ENCODE results near the gene SLC19A1.

SLC19A1 gene

DNA sequence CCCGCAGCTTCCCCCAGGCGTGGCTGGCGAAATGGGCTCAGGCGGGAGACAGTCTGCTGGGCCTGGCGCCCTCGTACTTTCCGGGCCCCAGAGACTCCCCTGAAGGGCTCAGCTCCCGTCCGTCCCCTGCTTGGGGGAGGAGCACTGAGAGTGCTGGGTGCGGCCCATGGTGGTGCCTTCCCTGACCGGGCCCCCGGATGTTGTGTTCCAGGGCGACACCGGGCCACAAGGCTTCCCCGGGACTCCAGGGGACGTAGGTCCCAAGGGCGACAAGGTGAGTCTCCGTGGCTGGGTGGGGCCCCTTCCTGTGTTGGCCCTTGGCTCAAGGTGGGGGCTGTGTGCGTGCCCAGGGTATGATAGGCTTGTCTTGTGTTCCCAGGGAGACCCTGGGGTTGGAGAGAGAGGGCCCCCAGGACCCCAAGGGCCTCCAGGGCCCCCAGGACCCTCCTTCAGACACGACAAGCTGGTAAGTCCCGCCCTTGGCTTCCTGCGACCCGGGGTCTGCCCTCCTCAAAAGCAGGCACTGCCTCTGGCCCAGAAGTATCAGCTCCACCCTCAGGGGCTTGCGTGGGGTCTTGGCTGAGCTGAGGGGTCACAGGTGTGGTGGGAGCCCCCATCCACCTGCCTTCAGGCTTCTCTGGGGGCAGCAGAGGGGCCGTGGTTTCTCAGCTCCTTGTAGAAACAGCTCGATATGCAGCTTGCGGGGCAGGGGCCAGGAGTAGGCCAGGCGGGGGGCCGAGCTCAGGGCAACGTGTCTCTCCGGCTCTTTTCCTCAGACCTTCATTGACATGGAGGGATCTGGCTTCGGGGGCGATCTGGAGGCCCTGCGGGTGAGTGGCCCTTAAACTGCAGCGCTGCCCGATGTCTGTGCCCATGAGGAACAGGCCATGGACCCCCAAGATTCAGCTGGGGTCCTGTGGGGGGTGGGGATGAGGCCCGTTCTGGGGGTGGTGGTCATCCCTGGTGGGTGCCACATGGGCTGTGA lies 62.3 kb downstream of the SLC19A1 start:
- TF ChIP-seq EGR1 (IDR thresholded peaks at IDR 0.05), result no peak

DNA sequence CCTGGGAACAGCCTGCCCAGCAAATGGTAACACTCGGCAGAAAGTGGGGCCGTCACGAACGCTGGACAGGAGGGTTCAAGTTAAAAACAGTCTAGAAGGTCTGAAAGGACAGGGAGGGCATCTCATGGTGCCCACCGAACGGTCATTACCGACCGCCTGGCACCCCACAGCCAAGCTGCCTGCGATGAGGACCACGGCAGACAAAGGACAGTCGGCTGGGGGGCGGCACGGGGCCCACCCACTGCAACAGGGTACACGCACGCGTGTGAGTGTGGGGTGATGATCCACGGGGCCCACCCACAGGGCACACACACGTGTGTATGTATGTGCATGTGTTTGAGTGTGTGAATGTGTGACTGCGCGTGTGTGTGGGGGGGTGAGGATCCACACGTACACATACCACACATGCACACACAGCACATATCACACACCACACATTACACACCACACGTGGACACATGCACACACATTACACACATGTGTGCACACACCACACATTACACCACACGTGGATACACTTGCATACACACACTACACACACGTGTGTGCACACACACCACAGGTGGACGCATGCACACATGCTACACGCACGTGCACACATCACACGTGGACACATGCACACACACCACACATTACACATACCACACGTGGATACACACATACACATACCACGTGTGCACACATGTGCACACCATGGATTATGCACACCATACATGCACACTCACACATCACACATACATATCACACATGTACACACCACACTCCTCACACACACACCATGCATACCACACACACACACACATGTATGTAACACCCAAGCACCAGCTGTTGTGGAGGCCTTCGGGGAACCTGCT lies 63.2 kb downstream of the SLC19A1 start:
- no peak for TF ChIP-seq ZBTB7A (IDR thresholded peaks at IDR 0.05; ENCODE audit: low read depth)
- TF ChIP-seq, protein P1, sequence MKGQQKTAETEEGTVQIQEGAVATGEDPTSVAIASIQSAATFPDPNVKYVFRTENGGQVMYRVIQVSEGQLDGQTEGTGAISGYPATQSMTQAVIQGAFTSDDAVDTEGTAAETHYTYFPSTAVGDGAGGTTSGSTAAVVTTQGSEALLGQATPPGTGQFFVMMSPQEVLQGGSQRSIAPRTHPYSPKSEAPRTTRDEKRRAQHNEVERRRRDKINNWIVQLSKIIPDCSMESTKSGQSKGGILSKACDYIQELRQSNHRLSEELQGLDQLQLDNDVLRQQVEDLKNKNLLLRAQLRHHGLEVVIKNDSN (IDR thresholded peaks at IDR 0.05), result no peak
- TF ChIP-seq TCF12 (IDR thresholded peaks at IDR 0.05; ENCODE audit: low read depth), result no peak
- TF ChIP-seq TEAD4 (IDR thresholded peaks at IDR 0.05), result no peak
- TF ChIP-seq EP300 (IDR thresholded peaks at IDR 0.05; ENCODE audit: borderline replicate concordance), result no peak
- TF ChIP-seq CREB1 (IDR thresholded peaks at IDR 0.05; ENCODE audit: low read depth), result no peak
- TF ChIP-seq YY1 (IDR thresholded peaks at IDR 0.05; ENCODE audit: low read depth), result no peak
- TF ChIP-seq RAD21 (IDR thresholded peaks at IDR 0.05; ENCODE audit: low read depth), result no peak
- TF ChIP-seq, protein P2, sequence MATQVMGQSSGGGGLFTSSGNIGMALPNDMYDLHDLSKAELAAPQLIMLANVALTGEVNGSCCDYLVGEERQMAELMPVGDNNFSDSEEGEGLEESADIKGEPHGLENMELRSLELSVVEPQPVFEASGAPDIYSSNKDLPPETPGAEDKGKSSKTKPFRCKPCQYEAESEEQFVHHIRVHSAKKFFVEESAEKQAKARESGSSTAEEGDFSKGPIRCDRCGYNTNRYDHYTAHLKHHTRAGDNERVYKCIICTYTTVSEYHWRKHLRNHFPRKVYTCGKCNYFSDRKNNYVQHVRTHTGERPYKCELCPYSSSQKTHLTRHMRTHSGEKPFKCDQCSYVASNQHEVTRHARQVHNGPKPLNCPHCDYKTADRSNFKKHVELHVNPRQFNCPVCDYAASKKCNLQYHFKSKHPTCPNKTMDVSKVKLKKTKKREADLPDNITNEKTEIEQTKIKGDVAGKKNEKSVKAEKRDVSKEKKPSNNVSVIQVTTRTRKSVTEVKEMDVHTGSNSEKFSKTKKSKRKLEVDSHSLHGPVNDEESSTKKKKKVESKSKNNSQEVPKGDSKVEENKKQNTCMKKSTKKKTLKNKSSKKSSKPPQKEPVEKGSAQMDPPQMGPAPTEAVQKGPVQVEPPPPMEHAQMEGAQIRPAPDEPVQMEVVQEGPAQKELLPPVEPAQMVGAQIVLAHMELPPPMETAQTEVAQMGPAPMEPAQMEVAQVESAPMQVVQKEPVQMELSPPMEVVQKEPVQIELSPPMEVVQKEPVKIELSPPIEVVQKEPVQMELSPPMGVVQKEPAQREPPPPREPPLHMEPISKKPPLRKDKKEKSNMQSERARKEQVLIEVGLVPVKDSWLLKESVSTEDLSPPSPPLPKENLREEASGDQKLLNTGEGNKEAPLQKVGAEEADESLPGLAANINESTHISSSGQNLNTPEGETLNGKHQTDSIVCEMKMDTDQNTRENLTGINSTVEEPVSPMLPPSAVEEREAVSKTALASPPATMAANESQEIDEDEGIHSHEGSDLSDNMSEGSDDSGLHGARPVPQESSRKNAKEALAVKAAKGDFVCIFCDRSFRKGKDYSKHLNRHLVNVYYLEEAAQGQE (IDR thresholded peaks at IDR 0.05; ENCODE audit: low read depth), result no peak
- no peak for TF ChIP-seq NFIC (IDR thresholded peaks at IDR 0.05)
- no peak for TF ChIP-seq TAF1 (IDR thresholded peaks at IDR 0.05; ENCODE audit: low read depth)
- no peak for TF ChIP-seq FOXM1 (IDR thresholded peaks at IDR 0.05; ENCODE audit: borderline replicate concordance, low read depth)
- no peak for TF ChIP-seq EGR1 (IDR thresholded peaks at IDR 0.05)
- TF ChIP-seq, protein P3, sequence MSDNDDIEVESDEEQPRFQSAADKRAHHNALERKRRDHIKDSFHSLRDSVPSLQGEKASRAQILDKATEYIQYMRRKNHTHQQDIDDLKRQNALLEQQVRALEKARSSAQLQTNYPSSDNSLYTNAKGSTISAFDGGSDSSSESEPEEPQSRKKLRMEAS (IDR thresholded peaks at IDR 0.05), result no peak
- no peak for TF ChIP-seq CEBPB (IDR thresholded peaks at IDR 0.05)

DNA sequence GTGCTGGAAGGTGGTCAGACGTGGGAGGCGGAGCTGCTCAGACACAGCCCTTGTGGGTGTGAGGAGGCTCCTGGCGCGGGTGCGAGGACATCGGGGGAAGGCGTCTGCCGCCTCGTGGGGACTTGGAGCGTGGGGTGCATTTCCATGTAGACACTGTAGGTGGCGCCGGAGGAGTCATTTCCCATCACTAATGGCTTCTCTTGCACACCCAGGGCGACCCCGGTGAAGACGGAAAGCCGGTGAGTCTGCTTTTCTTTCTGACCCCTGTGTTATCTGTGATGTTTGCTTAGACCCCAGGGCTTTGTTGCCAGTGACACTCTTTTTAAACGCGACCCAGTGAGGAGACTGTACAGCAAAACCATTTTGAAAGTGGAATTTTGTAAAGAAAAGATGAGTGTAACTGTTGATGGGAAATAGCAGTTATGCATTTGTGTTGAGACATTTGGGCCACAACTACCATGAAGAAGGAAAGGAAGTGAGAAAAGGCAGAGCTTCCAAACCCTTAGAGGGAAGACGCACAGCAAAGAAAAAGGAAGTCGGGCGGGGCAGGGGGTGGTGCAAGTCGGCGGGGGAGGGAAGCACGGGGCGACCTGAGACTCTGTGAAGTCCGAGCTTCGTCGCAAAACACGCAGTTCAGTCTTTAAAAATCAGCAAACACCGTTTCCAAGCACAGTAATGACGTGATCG lies 64.0 kb downstream of the SLC19A1 start:
- TF ChIP-seq, protein P1 (IDR thresholded peaks at IDR 0.05), result no peak
- TF ChIP-seq ZBTB7A (IDR thresholded peaks at IDR 0.05; ENCODE audit: low read depth), result no peak
- TF ChIP-seq YY1 (IDR thresholded peaks at IDR 0.05; ENCODE audit: low read depth), result 0 out of 2 replicates have a peak, but pooled peaks have one; percentile 34
- peak; percentile 59 for TF ChIP-seq RAD21 (IDR thresholded peaks at IDR 0.05; ENCODE audit: low read depth)
- TF ChIP-seq TCF12 (IDR thresholded peaks at IDR 0.05; ENCODE audit: low read depth), result no peak

DNA sequence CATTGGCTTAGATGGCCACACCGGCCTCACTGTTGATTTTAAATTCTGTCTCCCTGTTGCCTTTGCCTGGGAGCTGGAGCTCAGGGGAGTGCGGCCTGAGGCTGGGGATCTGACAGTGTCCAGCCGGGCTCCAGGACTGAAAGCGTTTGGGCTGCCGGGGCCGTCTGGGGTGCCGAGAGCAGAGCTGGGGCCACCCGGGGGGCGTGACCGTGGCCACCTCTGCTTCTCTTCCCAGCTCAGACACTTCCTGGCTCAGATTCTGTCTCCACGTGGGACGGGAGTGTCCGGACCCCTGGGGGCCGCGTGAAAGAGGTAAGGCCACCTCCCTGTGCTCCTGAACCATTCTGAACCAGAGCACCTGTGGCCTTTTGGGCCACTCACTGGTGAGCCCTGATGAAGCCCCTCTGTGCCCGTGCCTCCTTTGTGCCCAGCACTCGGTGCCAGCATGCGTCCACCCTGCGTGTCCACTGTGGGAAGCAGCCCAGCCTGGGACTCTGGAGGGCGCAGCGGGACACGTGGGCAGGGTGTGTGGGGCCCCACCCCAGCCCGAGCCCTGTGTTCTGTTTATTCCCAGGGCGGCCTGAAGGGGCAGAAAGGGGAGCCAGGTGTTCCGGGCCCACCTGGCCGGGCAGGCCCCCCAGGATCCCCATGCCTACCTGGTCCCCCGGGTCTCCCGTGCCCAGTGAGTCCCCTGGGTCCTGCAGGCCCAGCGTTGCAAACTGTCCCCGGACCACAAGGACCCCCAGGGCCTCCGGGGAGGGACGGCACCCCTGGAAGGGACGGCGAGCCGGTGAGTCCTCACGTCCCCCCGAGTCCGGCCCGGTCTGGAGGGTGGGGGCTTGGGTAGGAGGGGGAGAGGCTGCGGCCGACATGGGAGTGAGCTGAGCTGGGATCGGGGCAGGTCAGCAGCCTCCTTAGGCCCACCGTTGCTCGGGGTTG lies 64.8 kb downstream of the SLC19A1 start:
- TF ChIP-seq CREB1 (IDR thresholded peaks at IDR 0.05; ENCODE audit: low read depth) (no peak), TEAD4 (IDR thresholded peaks at IDR 0.05) (no peak), RAD21 (IDR thresholded peaks at IDR 0.05; ENCODE audit: low read depth) (no peak), CEBPB (IDR thresholded peaks at IDR 0.05) (no peak), EGR1 (IDR thresholded peaks at IDR 0.05) (no peak), ZBTB7A (IDR thresholded peaks at IDR 0.05; ENCODE audit: low read depth) (no peak)
- TF ChIP-seq, protein P3 (IDR thresholded peaks at IDR 0.05), result no peak
- TF ChIP-seq, protein P2 (IDR thresholded peaks at IDR 0.05; ENCODE audit: low read depth), result no peak

Data from Ishikawa (cell line).